ENCODE results near the gene MGAT1.

MGAT1 gene

GRCh38 chr5:180824630-180825476 is 22.2 kb upstream of the MGAT1 start:
- H3K4me3 ChIP-seq (ENCODE audit: low read depth, low read length): no peak overlapping the region
- no peak for DNase-seq (ENCODE audit: low read depth)
- TF ChIP-seq, protein P1, sequence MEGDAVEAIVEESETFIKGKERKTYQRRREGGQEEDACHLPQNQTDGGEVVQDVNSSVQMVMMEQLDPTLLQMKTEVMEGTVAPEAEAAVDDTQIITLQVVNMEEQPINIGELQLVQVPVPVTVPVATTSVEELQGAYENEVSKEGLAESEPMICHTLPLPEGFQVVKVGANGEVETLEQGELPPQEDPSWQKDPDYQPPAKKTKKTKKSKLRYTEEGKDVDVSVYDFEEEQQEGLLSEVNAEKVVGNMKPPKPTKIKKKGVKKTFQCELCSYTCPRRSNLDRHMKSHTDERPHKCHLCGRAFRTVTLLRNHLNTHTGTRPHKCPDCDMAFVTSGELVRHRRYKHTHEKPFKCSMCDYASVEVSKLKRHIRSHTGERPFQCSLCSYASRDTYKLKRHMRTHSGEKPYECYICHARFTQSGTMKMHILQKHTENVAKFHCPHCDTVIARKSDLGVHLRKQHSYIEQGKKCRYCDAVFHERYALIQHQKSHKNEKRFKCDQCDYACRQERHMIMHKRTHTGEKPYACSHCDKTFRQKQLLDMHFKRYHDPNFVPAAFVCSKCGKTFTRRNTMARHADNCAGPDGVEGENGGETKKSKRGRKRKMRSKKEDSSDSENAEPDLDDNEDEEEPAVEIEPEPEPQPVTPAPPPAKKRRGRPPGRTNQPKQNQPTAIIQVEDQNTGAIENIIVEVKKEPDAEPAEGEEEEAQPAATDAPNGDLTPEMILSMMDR (IDR thresholded peaks at IDR 0.05; ENCODE audit: control insufficient read depth, extremely low read depth, insufficient read depth): no peak

- TF ChIP-seq, protein P1 (IDR thresholded peaks at IDR 0.05; ENCODE audit: control insufficient read depth, extremely low read depth, insufficient read depth): no peak
- H3K4me3 ChIP-seq (ENCODE audit: low read depth, low read length): no peak overlapping the region
- no peak for DNase-seq (ENCODE audit: low read depth)
Measured at GRCh38 chr5:180823940-180824629, 21.5 kb upstream of the MGAT1 start.

DNA sequence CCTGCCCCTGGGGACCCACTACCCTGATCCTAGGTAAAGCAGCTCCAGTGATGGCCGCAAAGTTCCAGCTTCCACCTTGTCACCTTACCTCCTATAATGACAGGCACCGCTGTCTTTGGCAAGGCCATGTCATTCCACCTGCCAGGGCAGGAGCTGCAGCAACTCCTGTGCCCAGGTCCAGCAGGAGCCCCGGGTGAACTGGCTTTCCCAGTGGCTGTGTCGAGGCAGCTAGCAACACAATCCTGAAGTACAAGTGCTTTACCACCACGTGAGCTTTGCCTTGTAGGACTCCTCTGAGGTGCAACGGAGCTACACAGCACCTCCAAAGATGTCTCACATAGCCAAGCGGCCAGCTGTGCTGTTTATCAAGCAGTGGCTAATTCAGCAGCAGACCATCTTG is 20.7 kb upstream of the MGAT1 start:
- no peak for DNase-seq (ENCODE audit: low read depth)
- TF ChIP-seq, protein P1 (IDR thresholded peaks at IDR 0.05; ENCODE audit: control insufficient read depth, extremely low read depth, insufficient read depth): no peak

DNA sequence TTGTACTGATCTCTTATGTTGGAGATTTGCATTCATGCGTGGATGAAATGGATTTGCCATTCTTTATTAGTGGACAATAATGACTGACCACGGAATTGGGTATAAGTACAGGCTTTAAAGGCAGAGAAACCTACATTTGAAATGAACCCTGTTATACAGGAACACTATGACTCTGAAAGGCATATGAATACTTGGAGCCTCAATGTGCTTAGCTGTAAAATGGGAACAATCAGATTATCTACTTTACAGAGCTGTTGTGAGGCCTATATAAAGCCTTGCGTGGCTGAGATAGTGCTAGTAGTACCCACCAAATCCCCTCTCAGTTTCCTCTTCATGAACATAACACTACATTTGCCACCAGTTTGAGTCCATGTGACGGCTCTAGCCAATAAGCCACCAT is 18.9 kb upstream of the MGAT1 start:
- no peak for DNase-seq (ENCODE audit: low read depth)
- H3K4me3 ChIP-seq (ENCODE audit: low read depth, low read length): no peak overlapping the region
- TF ChIP-seq, protein P1 (IDR thresholded peaks at IDR 0.05; ENCODE audit: control insufficient read depth, extremely low read depth, insufficient read depth): no peak

More for the DNA sequence above, 20.7 kb upstream of the MGAT1 start:
- H3K4me3 ChIP-seq (ENCODE audit: low read depth, low read length): no peak overlapping the region

- no peak overlapping the region for H3K4me3 ChIP-seq (ENCODE audit: low read depth, low read length)
- no peak for DNase-seq (ENCODE audit: low read depth)
- TF ChIP-seq, protein P1 (IDR thresholded peaks at IDR 0.05; ENCODE audit: control insufficient read depth, extremely low read depth, insufficient read depth): no peak
Measured at GRCh38 chr5:180820788-180821321, 18.2 kb upstream of the MGAT1 start.

DNA sequence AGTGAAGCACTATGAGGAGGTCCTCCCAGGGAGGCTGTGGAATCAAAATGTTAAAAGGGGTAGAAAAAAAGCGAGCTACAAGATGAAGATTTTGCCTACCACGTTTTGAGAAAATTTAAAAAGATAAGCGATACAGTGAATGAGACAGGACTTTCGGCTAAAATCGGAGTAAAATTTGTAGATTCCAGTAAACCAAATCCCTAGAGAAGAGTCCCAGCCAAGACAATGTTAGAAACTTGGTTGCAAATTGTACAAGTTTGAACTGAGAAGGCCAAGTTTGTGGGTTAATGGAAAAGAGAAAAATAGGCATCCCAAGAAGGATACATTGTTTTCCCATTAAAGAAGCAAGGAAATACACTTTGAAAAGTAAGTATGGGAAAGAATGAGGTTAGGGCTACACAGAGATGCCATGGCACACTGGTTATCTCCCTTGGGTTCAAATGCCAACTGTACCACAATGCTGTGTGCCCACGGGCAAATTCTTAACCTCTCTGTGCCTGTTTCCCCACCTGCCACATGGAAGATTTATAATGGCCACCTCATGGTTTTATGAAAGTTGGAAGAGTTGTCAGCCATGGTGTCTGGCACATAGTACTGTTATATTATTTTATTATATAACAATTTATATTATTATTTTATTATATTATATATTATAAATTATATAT is 16.2 kb upstream of the MGAT1 start:
- TF ChIP-seq, protein P1 (IDR thresholded peaks at IDR 0.05; ENCODE audit: control insufficient read depth, extremely low read depth, insufficient read depth): no peak
- H3K4me3 ChIP-seq (ENCODE audit: low read depth, low read length): no peak overlapping the region
- no peak for DNase-seq (ENCODE audit: low read depth)

Measured in LNCaP clone FGC (cell line).